ENCODE results near the gene PLCD4. TPM values are rescaled to one million over a fixed set of nuclear protein-coding genes. Genes with fewer than 3 reads are reported as not detected.

The PLCD4 gene
- total and polyA plus RNA-seq, 7 donors, result 0.64 to 42.4 (median 25.0) TPM; not detected in 2

GRCh38 chr2:218635719-218636118, 28.0 kb downstream of the PLCD4 start:
- TF ChIP-seq POLR2AphosphoS5 (IDR thresholded peaks at IDR 0.05) (no peak), CTCF (IDR thresholded peaks at IDR 0.05) (no peak)
- WGBS, 2 donors, result 94 to 97% methylated on average over 5 of the region's 5 CpGs

GRCh38 chr2:218638372-218638771, 30.7 kb downstream of the PLCD4 start:
- no peaks in the 10 kb centered on the region for H3K9me3 ChIP-seq
- no peak overlapping the region for H3K4me3 ChIP-seq
- no peak for TF ChIP-seq POLR2AphosphoS5 (IDR thresholded peaks at IDR 0.05)
- no peak for TF ChIP-seq EP300 (IDR thresholded peaks at IDR 0.05)
- no peak for TF ChIP-seq POLR2A (IDR thresholded peaks at IDR 0.05)
- no peak for TF ChIP-seq CTCF (IDR thresholded peaks at IDR 0.05)
- intact Hi-C loops (cut with DNase I), result no loop called here
- DNase-seq, result no peak
- no peak overlapping the region for H3K27ac ChIP-seq
- no peaks in the 10 kb centered on the region for H3K27me3 ChIP-seq
- peaks cover 47 to 99% (median 80%) of the 10 kb centered on the region in 4 donors for H3K36me3 ChIP-seq
- WGBS, 2 donors, result 97% methylated on average over 18 of the region's 18 CpGs
- H3K4me1 ChIP-seq, result no peaks in the 10 kb centered on the region

More at GRCh38 chr2:218635719-218636118, 28.0 kb downstream of the PLCD4 start:
- intact Hi-C loops (cut with DNase I), result no loop called here
- Histone ChIP-seq H3K36me3 (peaks cover 37 to 83% (median 67%) of the 10 kb centered on the region in 4 donors), H3K27ac (no peak overlapping the region), H3K4me1 (no peaks in the 10 kb centered on the region), H3K9me3 (no peaks in the 10 kb centered on the region), H3K27me3 (no peaks in the 10 kb centered on the region), H3K4me3 (no peak overlapping the region)
- no peak for DNase-seq

- no peaks in the 10 kb centered on the region for H3K9me3 ChIP-seq
- no peaks in the 10 kb centered on the region for H3K27me3 ChIP-seq
- intact Hi-C loops (cut with DNase I), result loop anchor here (10.0 kb wide), 1 partner anchor 347 kb away; the partner anchor contains the start of gene TMBIM1
- 92 to 94% methylated on average over 18 of the region's 18 CpGs for WGBS, 2 donors
- DNase-seq, result no peak
- no peak overlapping the region for H3K27ac ChIP-seq
- H3K4me3 ChIP-seq, result no peak overlapping the region
- no peaks in the 10 kb centered on the region for H3K4me1 ChIP-seq
- no peak for TF ChIP-seq POLR2A (IDR thresholded peaks at IDR 0.05)
- no peak for TF ChIP-seq CTCF (IDR thresholded peaks at IDR 0.05)
- TF ChIP-seq EP300 (IDR thresholded peaks at IDR 0.05), result no peak
- no peak for TF ChIP-seq POLR2AphosphoS5 (IDR thresholded peaks at IDR 0.05)
- H3K36me3 ChIP-seq, result peaks cover 57 to 96% (median 75%) of the 10 kb centered on the region in 4 donors
These were observed 34.5 kb downstream of the PLCD4 start for GRCh38 chr2:218642121-218642656.

DNA sequence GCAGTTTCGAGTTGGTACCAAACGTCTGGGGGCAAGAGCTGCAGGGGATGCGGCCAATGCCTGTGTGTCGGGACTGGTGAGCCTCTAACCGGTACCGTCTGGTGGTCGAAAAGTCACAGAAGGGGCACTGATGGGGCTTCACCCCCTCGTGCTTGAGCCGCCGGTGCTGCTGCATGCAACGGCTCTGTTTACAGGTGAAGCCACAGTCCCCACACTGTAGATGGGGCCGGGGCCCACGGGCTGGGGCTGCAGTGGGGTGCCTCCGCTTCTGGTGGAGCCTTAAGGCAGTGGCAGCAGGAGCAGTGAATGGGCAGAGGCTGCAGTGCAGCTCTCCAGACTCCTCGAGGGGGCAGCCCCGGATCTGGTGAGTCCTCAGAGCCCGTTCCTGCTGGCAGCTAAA, 35.1 kb downstream of the PLCD4 start:
- WGBS, 2 donors, result 94% methylated on average over 17 of the region's 17 CpGs
- Histone ChIP-seq H3K4me1 (no peaks in the 10 kb centered on the region), H3K27me3 (no peaks in the 10 kb centered on the region), H3K27ac (no peak overlapping the region), H3K36me3 (peaks cover 59 to 96% (median 72%) of the 10 kb centered on the region in 4 donors), H3K4me3 (no peak overlapping the region), H3K9me3 (no peaks in the 10 kb centered on the region)
- DNase-seq, result no peak
- intact Hi-C loops (cut with DNase I), result loop anchor here (10.0 kb wide), 1 partner anchor 348 kb away; the partner anchor contains the start of gene TMBIM1
- TF ChIP-seq POLR2AphosphoS5 (IDR thresholded peaks at IDR 0.05) (no peak), CTCF (IDR thresholded peaks at IDR 0.05) (no peak), POLR2A (IDR thresholded peaks at IDR 0.05) (no peak), EP300 (IDR thresholded peaks at IDR 0.05) (no peak)
